H1 (cell line): ENCODE data around the gene THAP5. TPM values are rescaled to one million over a fixed set of nuclear protein-coding genes. Genes with fewer than 3 reads are reported as not detected.

Source experiments
- ASH2L ChIP-seq: fragments of 200-600, 300-600 bp; sonication (generic); IDR thresholded peaks from one replicate; pipeline ENCODE4 v1.7.1; 2017; ENCODE audit warnings: low read length
- CHD1 ChIP-seq: IDR thresholded peaks from 2 replicates; pipeline ENCODE4 v1.6.1; 2012; ENCODE audit warnings: low read depth, low read length, improper control_type of control experiment
- HDAC6 ChIP-seq: IDR thresholded peaks from one replicate; pipeline ENCODE4 v1.7.1; 2012; ENCODE audit warnings: low read depth, mild to moderate bottlenecking, inconsistent platforms, low read length, moderate library complexity
- JUN ChIP-seq: IDR thresholded peaks from 2 replicates; pipeline ENCODE4 v1.6.1; 2011; ENCODE audit warnings: low read depth, mild to moderate bottlenecking, improper control_type of control experiment, low read length
- MAFK ChIP-seq: IDR thresholded peaks from 2 replicates; pipeline ENCODE4 v1.6.1; 2012; ENCODE audit warnings: low read depth, mild to moderate bottlenecking, improper control_type of control experiment, low read length
- POLR2A ChIP-seq, 2 experiments: IDR thresholded peaks; 1 replicate in 1 of 2; 2 replicates in 1 of 2; pipeline ENCODE4 v1.6.1; 2011; ENCODE audit warnings: low read depth in 2 of 2, low read length in 2 of 2, mild to moderate bottlenecking in 2 of 2; ENCODE audit errors: control extremely low read depth in 1 of 2
- RBBP5 ChIP-seq: IDR thresholded peaks from 2 replicates; pipeline ENCODE4 v1.7.1; 2012; ENCODE audit warnings: low read depth, mild to moderate bottlenecking, inconsistent platforms, low read length, moderate library complexity, borderline replicate concordance
- SIN3A ChIP-seq, 2 experiments: IDR thresholded peaks in 1 of 2; conservative IDR thresholded peaks in 1 of 2; 2 replicates each; pipeline ENCODE4 v1.6.1; 2011 to 2012; ENCODE audit warnings: low read length in 2 of 2, improper control_type of control experiment in 1 of 2, low read depth in 1 of 2, mild to moderate bottlenecking in 1 of 2
- SP4 ChIP-seq: IDR thresholded peaks from 2 replicates; pipeline ENCODE4 v1.6.1; 2012; ENCODE audit warnings: low read length, inconsistent platforms
- polyA plus RNA-seq, 7 experiments: library from polyadenylated mRNA; depleted of rRNA in 3 of 7; stranded (reverse) in 5 of 7; unstranded in 2 of 7; fragments of >200 nt in 5 of 7; fragments of 200-250 nt in 2 of 7; gene quantifications; 1 replicate in 5 of 7; 2 replicates in 1 of 7; 4 replicates in 1 of 7; pipeline versions ENCODE4 v1.2.1 to v1.2.3, GENCODE V29; 2011 to 2013; ENCODE audit warnings: missing spikeins in 2 of 7, mixed read lengths in 2 of 7
- total RNA-seq: library from RNA; stranded (reverse); fragmentation: NEBNext Ultra II Directional; extraction: Animal tissue kit (Norgen Biotek cat#: 25700); gene quantifications from 2 replicates; pipeline ENCODE4 v1.2.1, GENCODE V29; 2021
- TF ChIP-seq, protein P1 (sequence below), 3 experiments: IDR thresholded peaks; 1 replicate in 2 of 3; 2 replicates in 1 of 3; pipeline versions ENCODE4 v1.5.1 to v1.6.1; 2011; ENCODE audit warnings: low read length in 3 of 3, mild to moderate bottlenecking in 3 of 3, inconsistent platforms in 2 of 3, low read depth in 1 of 3, moderate library complexity in 1 of 3; ENCODE audit not compliant: insufficient read depth in 1 of 3; ENCODE audit errors: control extremely low read depth in 1 of 3

Gene THAP5
- total and polyA plus RNA-seq, 2 of the 8 experiments (the other 6 are each of a cell fraction or from before 2014, with no cell fraction given) = 3.9 to 24.2 TPM

DNA sequence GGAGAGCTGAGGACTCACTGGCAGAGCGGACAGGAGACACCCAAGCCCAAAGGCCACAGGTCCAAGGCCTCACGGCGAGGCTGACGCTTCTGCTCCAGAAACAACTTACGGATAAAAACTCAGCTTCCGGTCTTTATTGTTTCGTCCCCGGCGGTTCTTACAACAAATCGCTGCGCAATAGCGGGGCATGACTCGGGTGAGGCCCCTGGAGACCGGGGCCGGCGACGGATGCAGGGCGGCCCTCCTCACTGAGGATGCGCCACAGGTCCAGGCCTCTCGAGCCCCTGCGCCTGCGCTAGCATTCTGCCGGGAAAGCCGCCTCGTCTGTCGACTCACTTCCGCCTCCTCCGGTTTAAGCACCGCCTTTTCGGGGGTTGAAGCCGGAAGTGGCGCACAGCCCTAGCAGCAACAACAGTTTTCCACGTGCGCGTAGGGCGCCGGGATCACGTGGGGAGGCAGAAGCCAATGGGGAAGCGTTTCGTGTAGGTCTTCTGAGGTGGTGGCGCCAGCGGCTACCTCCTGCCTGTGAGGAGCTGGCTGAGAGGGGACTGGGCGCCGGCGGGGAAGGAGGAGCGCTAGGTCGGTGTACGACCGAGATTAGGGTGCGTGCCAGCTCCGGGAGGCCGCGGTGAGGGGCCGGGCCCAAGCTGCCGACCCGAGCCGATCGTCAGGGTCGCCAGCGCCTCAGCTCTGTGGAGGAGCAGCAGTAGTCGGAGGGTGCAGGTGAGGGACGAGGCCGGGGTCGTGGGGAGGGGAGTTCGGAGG, at the start of gene THAP5, which contains the start of gene DNAJB9 (continued):
- TF ChIP-seq, protein P1, sequence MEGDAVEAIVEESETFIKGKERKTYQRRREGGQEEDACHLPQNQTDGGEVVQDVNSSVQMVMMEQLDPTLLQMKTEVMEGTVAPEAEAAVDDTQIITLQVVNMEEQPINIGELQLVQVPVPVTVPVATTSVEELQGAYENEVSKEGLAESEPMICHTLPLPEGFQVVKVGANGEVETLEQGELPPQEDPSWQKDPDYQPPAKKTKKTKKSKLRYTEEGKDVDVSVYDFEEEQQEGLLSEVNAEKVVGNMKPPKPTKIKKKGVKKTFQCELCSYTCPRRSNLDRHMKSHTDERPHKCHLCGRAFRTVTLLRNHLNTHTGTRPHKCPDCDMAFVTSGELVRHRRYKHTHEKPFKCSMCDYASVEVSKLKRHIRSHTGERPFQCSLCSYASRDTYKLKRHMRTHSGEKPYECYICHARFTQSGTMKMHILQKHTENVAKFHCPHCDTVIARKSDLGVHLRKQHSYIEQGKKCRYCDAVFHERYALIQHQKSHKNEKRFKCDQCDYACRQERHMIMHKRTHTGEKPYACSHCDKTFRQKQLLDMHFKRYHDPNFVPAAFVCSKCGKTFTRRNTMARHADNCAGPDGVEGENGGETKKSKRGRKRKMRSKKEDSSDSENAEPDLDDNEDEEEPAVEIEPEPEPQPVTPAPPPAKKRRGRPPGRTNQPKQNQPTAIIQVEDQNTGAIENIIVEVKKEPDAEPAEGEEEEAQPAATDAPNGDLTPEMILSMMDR (IDR thresholded peaks at IDR 0.05; ENCODE audit: control extremely low read depth in 1 of 3, insufficient read depth in 1 of 3, low read depth in 1 of 3, low read length in 3 of 3) = no peak
- TF ChIP-seq JUN = 0 out of 2 replicates have a peak, but pooled peaks have one; percentile 12
- no peak for TF ChIP-seq MAFK
- peak; percentile 83 to 88 for TF ChIP-seq POLR2A (IDR thresholded peaks at IDR 0.05; ENCODE audit: control extremely low read depth in 1 of 2, low read depth in 2 of 2, low read length in 2 of 2)
- no peak for TF ChIP-seq HDAC6
- no peak for TF ChIP-seq CHD1
- peak; percentile 67 for TF ChIP-seq SP4
- peak in 1 of 2 experiments; percentile 87; a peak in 1 of 4 replicates for TF ChIP-seq SIN3A (conservative IDR thresholded peaks at IDR 0.05 in 1 of 2, IDR thresholded peaks at IDR 0.05 in 1 of 2; ENCODE audit: low read depth in 1 of 2, low read length in 2 of 2)
- TF ChIP-seq ASH2L = peak; percentile 98
- no peak; the same call in 1 of the 2 replicates for TF ChIP-seq RBBP5
